ENCODE results near the gene C20orf144.

DNA sequence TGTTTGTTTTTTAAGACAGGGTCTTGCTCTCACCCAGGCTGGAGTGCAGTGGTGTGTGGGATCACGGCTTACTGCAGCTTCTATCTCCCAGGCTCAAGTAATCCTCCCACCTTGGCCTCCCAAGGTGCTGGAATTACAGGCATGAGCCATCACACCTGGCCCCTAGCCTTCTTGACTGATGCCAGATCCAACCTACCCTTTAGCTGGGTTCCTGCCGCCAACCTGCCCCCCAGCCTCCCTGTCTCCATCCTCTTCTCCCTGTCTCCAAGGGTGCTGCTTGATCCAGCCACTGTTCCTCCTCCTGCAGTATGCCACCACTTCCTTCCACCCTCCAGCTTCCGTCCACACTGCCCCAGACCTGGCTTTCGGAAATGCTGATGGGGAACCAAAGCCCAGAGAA lies 3.2 kb upstream of the C20orf144 start:
- no peak for TF ChIP-seq CTCF (IDR thresholded peaks at IDR 0.05)
- TF ChIP-seq POLR2A (IDR thresholded peaks at IDR 0.05; ENCODE audit: low read depth): no peak
- no peak for TF ChIP-seq POLR2AphosphoS5 (IDR thresholded peaks at IDR 0.05)
- TF ChIP-seq EP300 (IDR thresholded peaks at IDR 0.05): no peak

All from esophagus muscularis mucosa (tissue), 4 donors.